ENCODE measurements around the gene MESP1. TPM values are rescaled to one million over a fixed set of nuclear protein-coding genes. Genes with fewer than 3 reads are reported as not detected.

The MESP1 gene
- total RNA-seq, 4 donors from 2014 or later = 0.15 to 2.0 (median 0.60) TPM

DNA sequence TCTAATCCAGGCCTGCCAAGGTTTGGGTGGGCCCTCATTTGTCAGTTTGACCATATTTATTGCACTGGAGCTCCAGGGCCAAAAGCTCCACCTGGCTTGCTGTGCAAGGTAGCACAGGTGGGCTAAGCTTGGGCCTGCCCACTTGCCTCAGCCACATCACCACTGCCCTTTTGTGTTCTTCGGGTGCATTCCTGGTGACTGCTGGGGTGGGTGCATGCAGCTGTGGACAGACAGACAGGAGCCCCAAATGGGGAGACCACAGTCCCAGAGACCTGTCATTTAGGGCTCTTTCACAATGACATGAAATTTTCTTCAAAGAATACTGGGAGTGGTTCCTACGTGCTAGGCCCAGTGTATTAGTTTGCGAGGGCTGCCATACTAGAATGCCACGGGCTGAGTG is 27.8 kb upstream of the MESP1 start:
- Histone ChIP-seq H3K4me1 (peaks cover 0 to 16% (median 9%) of the 10 kb centered on the region in 3 donors), H3K4me3 (no peak overlapping the region), H3K27ac (no peak overlapping the region), H3K9me3 (no peaks in the 10 kb centered on the region), H3K36me3 (no peaks in the 10 kb centered on the region), H3K27me3 (no peaks in the 10 kb centered on the region)
- TF ChIP-seq, protein P1, sequence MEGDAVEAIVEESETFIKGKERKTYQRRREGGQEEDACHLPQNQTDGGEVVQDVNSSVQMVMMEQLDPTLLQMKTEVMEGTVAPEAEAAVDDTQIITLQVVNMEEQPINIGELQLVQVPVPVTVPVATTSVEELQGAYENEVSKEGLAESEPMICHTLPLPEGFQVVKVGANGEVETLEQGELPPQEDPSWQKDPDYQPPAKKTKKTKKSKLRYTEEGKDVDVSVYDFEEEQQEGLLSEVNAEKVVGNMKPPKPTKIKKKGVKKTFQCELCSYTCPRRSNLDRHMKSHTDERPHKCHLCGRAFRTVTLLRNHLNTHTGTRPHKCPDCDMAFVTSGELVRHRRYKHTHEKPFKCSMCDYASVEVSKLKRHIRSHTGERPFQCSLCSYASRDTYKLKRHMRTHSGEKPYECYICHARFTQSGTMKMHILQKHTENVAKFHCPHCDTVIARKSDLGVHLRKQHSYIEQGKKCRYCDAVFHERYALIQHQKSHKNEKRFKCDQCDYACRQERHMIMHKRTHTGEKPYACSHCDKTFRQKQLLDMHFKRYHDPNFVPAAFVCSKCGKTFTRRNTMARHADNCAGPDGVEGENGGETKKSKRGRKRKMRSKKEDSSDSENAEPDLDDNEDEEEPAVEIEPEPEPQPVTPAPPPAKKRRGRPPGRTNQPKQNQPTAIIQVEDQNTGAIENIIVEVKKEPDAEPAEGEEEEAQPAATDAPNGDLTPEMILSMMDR (IDR thresholded peaks at IDR 0.05) = no peak
- no peak for TF ChIP-seq POLR2AphosphoS5 (IDR thresholded peaks at IDR 0.05)
- no peak for TF ChIP-seq EP300 (IDR thresholded peaks at IDR 0.05)
- no peak for TF ChIP-seq POLR2A (IDR thresholded peaks at IDR 0.05)
- WGBS, 2 donors (ENCODE audit: low coverage in 1 of 2) = 100% methylated on average over 3 of the region's 4 CpGs; no CpG with 5 or more reads in 1 of the 2 donors
- ATAC-seq = no peak

DNA sequence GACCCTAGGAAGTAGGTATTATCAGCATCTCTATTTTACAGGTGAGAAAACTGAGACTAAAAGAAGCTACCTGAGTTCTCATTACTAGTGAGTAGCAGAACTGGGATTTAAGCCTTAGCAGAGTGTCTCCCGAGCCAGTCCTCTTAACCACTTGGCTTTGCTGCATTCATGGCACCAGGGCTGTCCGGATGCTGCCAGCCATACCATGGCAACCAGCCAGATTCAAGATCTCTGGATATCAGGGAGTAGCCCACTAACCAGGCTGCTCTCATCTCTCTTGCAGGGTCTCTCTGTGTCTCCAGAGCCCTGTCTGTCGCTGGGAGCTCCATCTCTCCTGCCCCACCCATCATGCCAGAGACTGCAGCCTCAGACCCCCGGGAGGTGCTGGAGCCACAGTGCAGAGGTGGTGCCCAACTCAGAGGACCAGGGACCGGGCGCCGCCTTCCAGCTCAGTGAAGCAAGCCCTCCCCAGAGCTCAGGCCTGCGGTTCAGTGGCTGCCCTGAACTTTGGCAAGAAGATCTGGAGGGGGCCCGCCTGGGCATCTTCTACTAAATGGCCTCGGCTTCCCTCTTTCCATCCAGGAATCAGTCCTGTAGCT is 26.8 kb upstream of the MESP1 start:
- Histone ChIP-seq H3K36me3 (no peaks in the 10 kb centered on the region), H3K27ac (no peak overlapping the region), H3K4me1 (peaks cover 0 to 16% (median 9%) of the 10 kb centered on the region in 3 donors), H3K4me3 (no peak overlapping the region), H3K27me3 (no peaks in the 10 kb centered on the region), H3K9me3 (no peaks in the 10 kb centered on the region)
- ATAC-seq = no peak
- TF ChIP-seq, protein P1 (IDR thresholded peaks at IDR 0.05) = no peak
- TF ChIP-seq EP300 (IDR thresholded peaks at IDR 0.05) = no peak
- WGBS, 2 donors (ENCODE audit: low coverage in 1 of 2) = 74% methylated on average over 4 of the region's 10 CpGs; no CpG with 5 or more reads in 1 of the 2 donors

DNA sequence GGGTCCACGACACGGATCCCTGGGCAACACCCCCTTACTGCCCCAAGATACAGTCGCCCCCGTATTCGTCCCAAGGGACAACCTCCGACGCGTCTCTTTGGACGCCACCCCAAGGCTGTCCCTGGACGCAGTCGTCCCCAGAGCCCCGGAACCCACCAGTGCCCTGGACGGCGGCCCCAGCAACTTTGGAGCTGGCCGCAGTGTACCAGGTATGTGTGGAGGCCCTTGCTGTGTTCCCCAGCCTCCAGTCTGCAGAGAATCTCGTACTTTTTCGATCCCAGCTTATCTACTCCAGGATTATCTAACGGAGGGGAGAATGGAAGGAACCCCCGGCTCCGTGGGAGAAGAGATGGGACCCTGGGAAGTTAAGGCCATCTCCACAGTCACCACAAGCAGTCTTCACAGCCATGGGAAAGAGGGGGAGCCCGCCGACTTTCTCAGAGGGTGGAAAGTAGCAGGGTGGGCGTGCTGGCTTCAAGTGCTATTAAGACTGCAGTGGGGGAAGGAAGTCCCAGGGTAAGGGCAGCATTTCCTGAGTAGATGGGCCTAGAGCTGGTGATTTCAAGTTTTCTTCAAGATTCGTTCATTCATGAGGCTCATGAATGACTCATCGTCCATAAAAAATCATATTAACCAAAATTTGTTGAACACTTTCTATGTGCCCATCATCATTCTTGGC is 26.2 kb upstream of the MESP1 start:
- WGBS, 2 donors (ENCODE audit: low coverage in 1 of 2) = 70 to 80% methylated on average over 1 to 5 of the region's 25 CpGs
- Histone ChIP-seq H3K4me1 (peaks cover 0 to 16% (median 9%) of the 10 kb centered on the region in 3 donors), H3K4me3 (peak overlapping the region in 1 of 2 donors; percentile 51), H3K9me3 (no peaks in the 10 kb centered on the region), H3K36me3 (no peaks in the 10 kb centered on the region), H3K27me3 (no peaks in the 10 kb centered on the region), H3K27ac (peak overlapping the region in 1 of 4 donors; percentile 72)
- TF ChIP-seq EP300 (IDR thresholded peaks at IDR 0.05) = no peak
- no peak for TF ChIP-seq POLR2A (IDR thresholded peaks at IDR 0.05)
- TF ChIP-seq, protein P1 (IDR thresholded peaks at IDR 0.05) = no peak
- no peak for TF ChIP-seq POLR2AphosphoS5 (IDR thresholded peaks at IDR 0.05)
- ATAC-seq = no peak

DNA sequence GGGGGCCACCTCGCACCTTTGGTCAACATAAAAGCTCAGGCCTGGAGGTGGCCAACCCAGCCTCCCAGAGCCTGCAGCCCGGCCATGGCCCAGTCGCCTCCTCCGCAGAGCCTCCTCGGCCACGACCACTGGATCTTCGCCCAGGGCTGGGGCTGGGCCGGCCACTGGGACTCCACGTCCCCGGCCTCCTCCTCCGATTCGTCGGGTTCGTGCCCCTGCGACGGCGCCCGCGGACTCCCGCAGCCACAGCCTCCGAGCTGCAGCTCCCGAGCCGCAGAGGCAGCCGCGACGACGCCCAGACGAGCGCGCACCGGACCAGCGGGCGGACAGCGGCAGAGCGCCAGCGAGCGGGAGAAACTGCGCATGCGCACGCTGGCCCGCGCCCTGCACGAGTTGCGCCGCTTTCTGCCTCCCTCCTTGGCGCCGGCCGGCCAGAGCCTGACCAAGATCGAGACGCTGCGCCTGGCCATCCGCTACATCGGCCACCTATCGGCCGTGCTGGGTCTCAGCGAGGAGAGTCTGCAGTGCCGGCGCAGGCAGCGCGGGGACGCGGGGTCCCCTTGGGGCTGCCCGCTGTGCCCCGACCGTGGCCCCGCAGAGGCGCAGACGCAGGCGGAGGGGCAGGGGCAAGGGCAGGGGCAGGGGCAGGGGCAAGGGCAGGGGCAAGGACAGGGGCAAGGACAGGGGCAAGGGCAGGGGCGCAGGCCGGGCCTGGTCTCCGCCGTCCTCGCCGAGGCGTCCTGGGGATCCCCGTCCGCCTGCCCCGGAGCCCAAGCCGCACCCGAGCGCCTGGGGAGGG is 25.4 kb upstream of the MESP1 start, which contains the start of gene MESP2:
TSS of gene MESP2 (plus strand) at position 59 of the 799 bp plus-strand sequence. CDS start at position 85, 26 bp downstream.
- peaks cover 0 to 16% (median 9%) of the 10 kb centered on the region in 3 donors for H3K4me1 ChIP-seq
- TF ChIP-seq EP300 (IDR thresholded peaks at IDR 0.05) = no peak
- TF ChIP-seq, protein P1 (IDR thresholded peaks at IDR 0.05) = peak in 3 of 4 experiments; percentile 57 to 73 (median 69)
- no peaks in the 10 kb centered on the region for H3K27me3 ChIP-seq
- peak within 1 kb of the TSS; percentile 21 to 51 for H3K4me3 ChIP-seq
- ATAC-seq = peak; percentile 95
- no peaks in the 10 kb centered on the region for H3K9me3 ChIP-seq
- no peaks in the 10 kb centered on the region for H3K36me3 ChIP-seq
- peak within 1 kb of the TSS in 3 of 4 donors; percentile 40 to 72 (median 43) for H3K27ac ChIP-seq
- 10% methylated on average over 2 of the region's 82 CpGs; no CpG with 5 or more reads in 1 of the 2 donors for WGBS, 2 donors (ENCODE audit: low coverage in 1 of 2)
